HFFc6 (cell line): ENCODE data around the gene ILDR1. TPM values are rescaled to one million over a fixed set of nuclear protein-coding genes. Genes with fewer than 3 reads are reported as not detected.

Source experiments
- DNase-seq: peaks from one replicate; pipeline ENCODE4 v3.0.0-alpha.2; 2018
- H3K27ac Mint-ChIP-seq: 2 replicates; pipeline ENCODE4 v1.8.0; 2020; ENCODE audit warnings: mild to moderate bottlenecking, mixed read lengths
- H3K27me3 Mint-ChIP-seq: 2 replicates; pipeline ENCODE4 v1.8.0; 2021; ENCODE audit warnings: mild to moderate bottlenecking, moderate library complexity, mixed read lengths; ENCODE audit not compliant: insufficient read depth
- H3K36me3 Mint-ChIP-seq: 2 replicates; pipeline ENCODE4 v1.8.0; 2021; ENCODE audit warnings: low read depth, mixed read lengths
- H3K4me1 Mint-ChIP-seq: 2 replicates; pipeline ENCODE4 v1.8.0; 2020; ENCODE audit warnings: low read depth, mixed read lengths
- H3K4me3 Mint-ChIP-seq: 2 replicates; pipeline ENCODE4 v1.8.0; 2020; ENCODE audit warnings: mild to moderate bottlenecking, moderate library complexity, mixed read lengths
- H3K9me3 Mint-ChIP-seq: 2 replicates; pipeline ENCODE4 v1.8.0; 2020; ENCODE audit warnings: mild to moderate bottlenecking, mixed read lengths
- CTCF ChIP-seq: fragments of 200-600 bp; sonication (generic); IDR thresholded peaks from 2 replicates; pipeline ENCODE4 v1.5.0; 2021; ENCODE audit warnings: antibody characterized with exemption, mild to moderate bottlenecking
- long read RNA-seq: library from polyadenylated mRNA; unstranded; transcript quantifications from one replicate; pipeline ENCODE4 v2.0.0, GENCODE V29; 2019
- total RNA-seq, 6 experiments: library from RNA; stranded (reverse); fragmentation: NEBNext Ultra II Directional; extraction: Animal tissue kit (Norgen Biotek cat#: 25700); gene quantifications; 2 replicates in 1 of 6; 3 replicates in 5 of 6; pipeline ENCODE4 v1.2.3, GENCODE V29; 2021

Gene ILDR1
- not detected for total RNA-seq
- long read RNA-seq: 0 reads

- no peak for TF ChIP-seq CTCF
- peaks cover 8% of the 10 kb centered on the region for H3K27me3 Mint-ChIP-seq
- H3K4me3 Mint-ChIP-seq: no peak within 1 kb of the TSS
- no peaks in the 10 kb centered on the region for H3K36me3 Mint-ChIP-seq
- no peaks in the 10 kb centered on the region for H3K4me1 Mint-ChIP-seq
- no peaks in the 10 kb centered on the region for H3K9me3 Mint-ChIP-seq
- H3K27ac Mint-ChIP-seq: no peak within 1 kb of the TSS
- no peak for DNase-seq
These were observed at the start of gene ILDR1 for GRCh38 chr3:122021811-122022401. ILDR1 (minus strand) TSS chr3:122022247; CDS start chr3:122022077, 170 bp downstream.

- no peak overlapping the region for H3K27ac Mint-ChIP-seq
- no peak for TF ChIP-seq CTCF
- DNase-seq: no peak
- H3K4me1 Mint-ChIP-seq: no peaks in the 10 kb centered on the region
- no peaks in the 10 kb centered on the region for H3K9me3 Mint-ChIP-seq
- no peak overlapping the region for H3K4me3 Mint-ChIP-seq
- H3K27me3 Mint-ChIP-seq: peaks cover 5% of the 10 kb centered on the region
- no peaks in the 10 kb centered on the region for H3K36me3 Mint-ChIP-seq
These were observed 45.7 kb upstream of the ILDR1 start for GRCh38 chr3:122067588-122068240.

GRCh38 chr3:122067214-122067550 is 45.1 kb upstream of the ILDR1 start:
- H3K9me3 Mint-ChIP-seq: no peaks in the 10 kb centered on the region
- no peak overlapping the region for H3K27ac Mint-ChIP-seq
- H3K4me1 Mint-ChIP-seq: no peaks in the 10 kb centered on the region
- peaks cover 5% of the 10 kb centered on the region for H3K27me3 Mint-ChIP-seq
- H3K36me3 Mint-ChIP-seq: no peaks in the 10 kb centered on the region
- H3K4me3 Mint-ChIP-seq: no peak overlapping the region
- no peak for TF ChIP-seq CTCF
- DNase-seq: no peak

- Mint-ChIP-seq H3K36me3 (no peaks in the 10 kb centered on the region), H3K9me3 (no peaks in the 10 kb centered on the region), H3K4me1 (no peaks in the 10 kb centered on the region), H3K27ac (no peak overlapping the region), H3K27me3 (peaks cover 5% of the 10 kb centered on the region), H3K4me3 (no peak overlapping the region)
- no peak for DNase-seq
- no peak for TF ChIP-seq CTCF
These were observed 44.5 kb upstream of the ILDR1 start for GRCh38 chr3:122066331-122067213.

GRCh38 chr3:122064326-122064725 is 42.3 kb upstream of the ILDR1 start:
- H3K36me3 Mint-ChIP-seq: no peaks in the 10 kb centered on the region
- H3K4me1 Mint-ChIP-seq: no peaks in the 10 kb centered on the region
- no peak overlapping the region for H3K4me3 Mint-ChIP-seq
- no peak for DNase-seq
- no peak overlapping the region for H3K27ac Mint-ChIP-seq
- TF ChIP-seq CTCF: no peak
- H3K27me3 Mint-ChIP-seq: peaks cover 3% of the 10 kb centered on the region
- no peaks in the 10 kb centered on the region for H3K9me3 Mint-ChIP-seq
